ENCODE results near the gene GALK2.

GALK2 gene

DNA sequence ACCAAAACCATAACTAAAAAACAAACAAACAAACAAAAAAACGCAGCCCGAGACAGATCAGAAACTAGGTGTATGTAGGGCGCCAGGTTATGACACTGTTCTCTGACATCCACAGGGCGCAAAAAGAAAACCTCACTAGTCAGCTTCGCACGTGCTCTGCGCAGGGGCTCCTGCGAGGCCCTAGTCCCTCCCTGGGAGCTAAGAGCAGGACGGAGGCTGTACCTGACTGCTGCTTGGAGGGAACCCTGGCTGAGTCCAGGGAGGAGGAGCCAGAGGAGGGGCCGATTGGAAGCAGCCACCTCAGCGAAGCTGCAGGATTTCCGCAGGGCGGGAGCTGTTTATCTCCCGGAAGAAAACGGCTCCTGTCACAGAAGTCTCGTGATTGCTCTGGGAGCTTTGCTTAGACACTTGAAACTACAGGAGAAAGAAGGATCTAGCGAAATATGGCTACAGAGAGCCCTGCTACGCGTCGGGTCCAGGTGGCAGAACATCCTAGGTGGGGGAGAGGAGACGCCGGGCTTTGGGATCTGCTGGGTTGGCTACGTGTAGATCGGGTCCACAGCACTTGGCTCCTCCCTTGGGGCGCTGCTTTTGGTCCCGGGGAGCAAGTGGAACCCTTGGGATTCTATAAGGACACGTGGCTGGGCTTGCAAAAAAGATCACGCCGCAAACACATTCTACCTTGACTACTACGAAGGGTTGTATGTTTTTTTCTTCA lies at the start of gene GALK2:
TSS of gene GALK2 (plus strand) at position 368 of the 718 bp plus-strand sequence. CDS start at position 444, 76 bp downstream.
- DNase-seq: peak; percentile 74

DNA sequence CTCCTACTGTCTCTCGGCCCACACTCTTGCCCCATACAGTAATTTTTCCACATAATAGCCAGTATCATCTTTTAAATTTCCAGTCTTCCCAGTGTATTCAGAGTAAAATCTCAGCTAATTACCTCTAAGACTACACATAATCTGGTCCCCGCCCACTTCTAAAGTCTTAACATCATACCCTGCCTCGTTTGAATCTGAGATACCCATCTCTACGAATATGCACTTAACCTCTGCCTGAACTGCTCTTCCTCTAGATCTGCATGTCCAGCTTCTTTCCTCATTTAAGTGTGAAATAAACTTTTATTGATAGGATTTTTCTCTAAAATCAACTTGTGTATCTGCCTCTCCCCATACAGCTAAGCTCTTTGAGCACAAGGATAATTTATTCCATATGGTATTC lies 49.2 kb upstream of the GALK2 start:
- DNase-seq: no peak

DNA sequence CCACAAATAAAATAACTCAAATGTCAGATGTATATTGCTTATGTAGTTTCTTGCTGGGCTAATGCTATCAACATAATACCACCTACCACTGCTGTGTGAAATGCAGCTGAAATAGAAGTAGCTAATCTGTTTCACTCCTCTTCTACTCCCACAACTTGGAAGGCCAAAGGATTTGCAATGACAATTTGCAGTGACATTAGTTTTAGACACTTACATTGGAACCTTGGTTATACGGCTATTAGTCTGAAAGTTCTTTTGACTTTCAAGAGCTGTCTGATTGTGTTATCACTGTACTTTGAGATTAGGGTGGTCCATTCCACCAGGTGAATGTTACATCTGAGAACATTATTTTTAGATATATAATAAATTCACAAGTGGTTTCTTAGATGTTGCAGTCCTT lies 48.1 kb upstream of the GALK2 start:
- no peak for DNase-seq

DNA sequence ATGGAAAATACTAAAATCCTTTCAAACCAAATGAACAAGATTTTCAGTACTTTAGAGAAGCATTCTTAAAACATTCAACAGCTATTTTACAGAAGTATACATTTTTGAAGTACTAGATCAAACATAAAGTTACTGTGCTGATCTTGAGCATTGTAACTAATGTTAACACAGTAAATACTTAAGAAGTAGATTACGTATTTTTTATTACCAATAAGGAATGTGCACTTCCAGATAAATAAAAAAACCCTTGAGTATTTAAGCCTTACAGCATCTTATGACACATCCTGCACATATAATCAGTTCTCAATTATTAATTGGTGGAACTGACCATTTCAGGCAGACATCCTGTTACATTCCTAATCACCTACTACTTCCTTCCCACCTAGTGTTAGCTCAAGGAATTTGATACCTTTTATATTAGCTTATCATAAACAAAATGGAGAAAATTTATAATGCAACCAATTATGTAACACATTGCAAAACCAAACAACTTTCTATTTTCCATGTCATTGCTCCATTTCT lies 47.4 kb upstream of the GALK2 start:
- DNase-seq: no peak

DNA sequence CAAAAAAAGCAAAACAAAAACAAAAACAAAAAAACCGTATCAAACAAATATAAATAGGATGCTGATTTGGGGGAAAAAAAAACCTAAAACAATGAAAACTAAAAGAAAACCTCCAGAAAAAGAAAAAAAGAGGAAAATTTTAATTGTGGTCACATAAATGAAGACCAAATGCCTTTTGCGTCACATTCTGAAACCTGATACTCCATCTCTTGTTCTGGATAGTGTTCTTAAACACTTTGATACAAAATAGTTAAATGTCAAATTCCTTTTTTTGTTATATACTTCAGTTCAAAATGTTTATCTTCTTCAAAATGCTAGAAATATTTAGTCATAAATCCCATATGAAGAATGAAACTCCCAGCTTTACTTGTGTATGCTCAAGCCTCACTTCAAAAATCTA lies 45.7 kb upstream of the GALK2 start:
- no peak for DNase-seq

DNA sequence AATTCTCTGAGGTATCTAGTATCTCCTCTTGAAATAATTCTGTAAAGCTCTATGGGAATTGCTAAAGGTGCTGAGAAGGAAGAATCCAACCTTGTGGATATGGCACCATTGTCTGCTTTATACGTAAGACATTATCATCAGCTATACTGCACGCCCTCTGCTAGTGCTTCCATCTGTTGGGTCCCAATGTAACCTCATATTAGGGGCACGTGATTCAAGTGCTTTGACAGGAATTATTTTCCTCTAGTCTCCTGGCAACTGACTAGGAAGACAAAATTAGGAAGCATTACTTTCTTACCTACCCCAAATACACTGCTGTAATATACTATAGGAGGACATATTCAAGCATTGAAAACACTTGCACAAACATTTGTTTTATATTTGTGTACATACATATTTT lies 38.6 kb upstream of the GALK2 start:
- no peak for DNase-seq

DNA sequence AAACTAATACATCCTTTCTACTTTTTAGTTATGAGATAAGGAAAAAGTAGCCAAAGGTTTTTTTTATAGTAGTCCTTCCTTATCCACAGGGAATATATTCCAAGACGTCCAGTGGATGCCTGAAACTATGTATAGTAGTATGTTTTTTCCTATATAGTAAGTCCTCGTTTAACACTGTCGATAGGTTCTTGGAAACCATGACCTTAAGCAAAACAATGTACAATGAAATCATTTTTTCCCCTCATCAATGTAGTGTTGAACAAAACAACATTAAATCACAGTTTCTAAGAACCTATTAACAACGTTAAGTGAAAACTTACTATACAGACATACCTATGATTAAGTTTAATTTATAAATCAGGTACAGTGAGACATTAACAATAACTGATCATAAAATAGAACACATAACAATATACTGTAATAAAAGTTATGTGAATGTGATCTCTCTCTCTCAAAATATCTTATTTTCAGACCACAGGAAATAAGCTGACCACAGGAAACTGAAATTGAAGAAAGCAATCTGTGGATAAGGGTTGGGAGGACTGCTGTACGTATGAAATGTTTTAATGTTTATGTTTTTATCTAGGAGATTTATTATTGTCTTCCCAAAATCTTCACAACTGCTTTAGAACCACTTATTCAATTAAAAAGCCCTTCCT lies 35.2 kb upstream of the GALK2 start:
- no peak for DNase-seq

DNA sequence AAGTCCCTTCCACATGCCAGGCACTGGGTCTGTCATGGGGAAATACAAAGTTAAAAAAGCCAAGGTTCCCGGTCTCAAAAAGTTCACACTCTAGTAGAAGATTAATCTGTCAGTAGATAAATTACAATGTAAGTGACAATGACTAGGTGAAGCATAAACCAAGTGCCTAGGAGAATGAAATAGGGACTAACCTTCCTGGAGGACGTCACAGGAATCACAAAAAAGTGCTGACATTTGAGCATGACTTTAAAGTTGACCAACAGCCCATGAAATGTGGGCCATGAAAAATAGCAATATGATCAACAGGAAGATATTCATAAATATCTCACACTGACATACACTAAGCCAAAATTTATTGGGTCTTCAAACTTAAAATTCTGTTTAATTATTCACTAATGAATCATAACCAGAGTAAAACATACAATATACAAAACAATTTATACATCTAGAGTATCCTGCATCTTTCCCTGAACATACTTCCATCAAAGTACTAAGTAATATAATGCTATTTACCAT lies 34.6 kb upstream of the GALK2 start:
- DNase-seq: no peak

DNA sequence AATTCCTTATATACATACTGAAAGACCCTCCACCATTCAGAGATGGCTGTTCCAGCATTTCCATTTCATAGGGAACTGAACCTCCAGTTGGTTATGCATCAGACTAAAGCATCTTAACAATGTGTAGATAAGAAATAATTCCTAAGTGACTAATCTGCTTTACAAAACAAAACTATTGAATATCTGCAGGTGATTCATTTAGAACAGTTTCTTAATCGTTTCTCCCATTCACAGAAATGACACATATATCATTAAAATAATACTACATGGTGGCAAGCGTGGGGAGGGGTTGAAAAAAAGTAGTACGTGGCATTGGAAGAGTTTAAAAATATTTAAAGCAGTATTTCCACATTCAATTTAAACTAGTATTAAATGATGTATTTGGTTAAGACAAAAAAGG lies 34.1 kb upstream of the GALK2 start:
- DNase-seq: no peak

DNA sequence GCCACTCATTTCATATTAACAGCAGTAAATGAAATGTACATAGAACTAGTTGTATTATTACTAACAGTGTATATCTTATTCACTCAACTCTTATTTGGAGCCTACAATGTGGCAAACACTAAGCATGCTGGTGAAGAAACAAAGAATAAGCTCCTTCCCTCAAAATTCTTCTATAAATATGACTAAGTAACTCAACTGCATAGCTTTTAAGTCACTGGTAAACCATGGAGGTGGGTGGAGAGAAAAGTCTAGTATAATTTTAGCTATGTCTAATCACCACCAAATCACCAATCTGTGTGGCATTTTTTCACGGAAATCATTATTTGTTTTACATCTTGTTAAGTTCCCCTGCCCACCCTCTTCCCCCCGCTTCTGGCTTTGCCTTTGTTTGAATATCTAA lies 32.2 kb upstream of the GALK2 start:
- DNase-seq: no peak

DNA sequence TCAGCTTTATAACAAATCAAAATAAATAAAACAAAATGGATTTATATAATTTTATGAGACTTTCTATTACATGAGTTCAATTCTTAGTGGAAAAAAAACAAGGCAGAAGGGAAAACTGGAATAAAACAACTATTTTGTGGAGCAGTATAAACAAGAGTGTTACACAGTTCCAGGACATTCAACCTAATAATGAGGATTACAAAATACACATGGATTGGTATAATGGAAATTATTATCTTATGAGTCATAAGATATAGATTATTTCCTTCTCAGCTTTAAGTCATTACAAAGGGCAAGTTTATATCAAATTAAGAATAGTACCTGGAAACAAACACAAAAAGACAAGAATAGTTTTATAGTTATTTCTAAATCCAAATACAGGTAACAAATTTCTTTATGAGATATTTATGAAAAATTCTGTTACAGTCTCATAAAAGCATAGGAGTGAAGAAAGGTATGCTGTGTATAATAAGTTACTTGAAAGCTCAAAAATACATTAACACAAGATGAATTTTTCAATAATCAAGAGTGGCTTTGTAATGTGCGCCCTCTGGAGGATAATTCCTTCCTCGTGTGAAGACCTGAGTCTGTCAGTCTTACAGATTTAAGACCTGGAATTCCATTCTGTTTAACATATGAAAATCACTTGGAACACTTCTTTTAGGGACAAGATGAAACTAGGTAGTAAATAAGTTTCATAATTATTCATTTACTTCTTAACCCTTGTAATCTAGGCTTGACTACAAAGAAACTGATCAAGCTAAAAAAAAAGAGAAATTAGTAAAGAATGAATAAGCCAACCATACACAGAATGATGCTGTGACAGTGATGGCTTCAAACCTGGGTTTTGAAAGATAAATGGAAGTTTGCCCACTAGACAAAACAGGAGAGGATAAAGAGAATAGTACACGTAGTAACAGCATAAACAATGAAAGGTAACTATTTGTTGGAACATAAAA lies 24.1 kb upstream of the GALK2 start:
- no peak for DNase-seq

DNA sequence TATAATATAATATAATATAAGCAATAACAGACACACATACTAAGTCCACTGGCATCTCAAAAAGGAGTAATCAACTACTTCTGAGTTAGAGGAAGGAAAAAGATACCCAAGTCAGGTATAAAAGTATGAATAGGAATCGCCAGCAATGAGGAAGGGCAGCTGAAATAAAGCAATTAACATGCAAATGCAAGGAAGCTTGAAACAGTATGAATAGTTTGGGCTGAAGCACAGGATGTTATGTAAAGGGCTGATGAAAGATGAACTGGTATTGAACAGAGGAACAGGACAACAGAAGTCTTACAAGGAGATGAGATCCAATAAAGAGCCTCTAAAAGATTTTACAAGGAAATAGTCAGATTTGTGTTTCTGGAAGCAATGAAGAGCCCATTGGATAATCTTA lies 21.7 kb upstream of the GALK2 start:
- DNase-seq: no peak

DNA sequence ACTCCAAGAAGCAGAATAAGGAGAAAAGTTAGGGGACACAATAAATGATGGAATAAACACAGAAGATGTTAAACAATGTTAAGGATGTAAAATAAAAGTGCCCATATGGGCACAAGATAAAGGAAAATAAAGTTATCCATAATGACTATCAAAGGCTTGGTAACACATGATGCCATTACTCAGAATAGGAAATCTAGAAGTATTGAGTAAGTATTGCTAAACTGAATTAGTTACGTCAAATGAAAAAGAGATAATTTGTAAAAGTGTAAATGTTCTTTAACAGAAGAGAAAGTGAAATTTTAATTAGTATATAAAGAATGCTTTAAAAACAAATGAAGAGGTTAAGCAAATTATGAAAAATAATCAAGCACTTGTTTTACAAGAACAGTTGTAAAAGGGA lies 21.3 kb upstream of the GALK2 start:
- no peak for DNase-seq

DNA sequence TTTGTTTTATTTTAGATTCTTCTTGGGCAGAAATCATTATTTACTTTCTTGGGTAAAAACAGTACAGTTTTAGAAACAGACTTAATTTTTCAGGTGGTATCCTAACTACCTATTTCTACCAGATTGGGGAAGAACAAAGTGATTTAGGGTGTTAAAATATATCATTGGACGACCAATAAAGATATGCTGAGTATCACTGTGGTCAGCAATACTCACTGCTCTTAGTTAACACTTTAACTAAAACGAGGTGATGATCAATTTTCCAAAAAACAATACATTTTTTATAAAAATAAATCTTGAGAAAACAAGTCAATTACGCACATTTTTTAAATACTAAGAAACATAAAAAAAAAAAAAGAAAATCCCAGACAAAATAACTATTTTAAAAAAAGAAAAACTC lies 18.2 kb upstream of the GALK2 start:
- no peak for DNase-seq

DNA sequence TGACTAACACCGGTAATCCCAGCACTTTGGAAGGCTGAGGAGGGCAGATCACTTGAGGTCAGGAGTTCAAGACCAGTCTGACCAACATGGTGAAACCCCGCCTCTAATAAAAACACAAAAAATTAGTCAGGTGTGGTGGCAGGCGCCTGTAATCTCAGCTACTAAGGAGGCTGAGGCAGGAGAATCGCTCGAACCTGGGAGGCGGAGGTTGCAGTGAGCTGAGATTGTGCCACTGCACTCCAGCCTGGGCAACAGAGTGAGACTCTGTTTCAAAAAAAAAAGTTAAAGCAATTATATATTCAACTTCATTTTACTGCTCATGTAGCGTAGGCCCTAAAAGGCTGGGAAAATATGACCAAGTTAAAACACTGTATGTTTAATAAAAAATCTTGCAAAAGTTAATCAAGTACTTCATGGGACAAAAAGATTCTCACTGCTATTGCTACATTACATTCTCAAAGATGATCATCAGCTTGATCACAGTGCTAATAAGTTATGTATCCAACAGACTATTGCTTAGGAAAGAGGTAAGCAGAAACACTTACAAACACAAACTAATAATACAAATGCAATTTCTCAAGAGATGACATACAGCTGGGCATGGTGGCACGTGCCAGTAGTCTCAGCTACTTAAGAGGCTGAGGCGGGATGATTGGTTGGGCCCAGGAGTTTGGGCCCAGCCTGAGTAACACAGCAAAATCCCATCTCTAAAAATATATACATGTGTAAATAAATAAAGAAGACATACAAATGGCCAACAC lies 17.3 kb upstream of the GALK2 start:
- no peak for DNase-seq

DNA sequence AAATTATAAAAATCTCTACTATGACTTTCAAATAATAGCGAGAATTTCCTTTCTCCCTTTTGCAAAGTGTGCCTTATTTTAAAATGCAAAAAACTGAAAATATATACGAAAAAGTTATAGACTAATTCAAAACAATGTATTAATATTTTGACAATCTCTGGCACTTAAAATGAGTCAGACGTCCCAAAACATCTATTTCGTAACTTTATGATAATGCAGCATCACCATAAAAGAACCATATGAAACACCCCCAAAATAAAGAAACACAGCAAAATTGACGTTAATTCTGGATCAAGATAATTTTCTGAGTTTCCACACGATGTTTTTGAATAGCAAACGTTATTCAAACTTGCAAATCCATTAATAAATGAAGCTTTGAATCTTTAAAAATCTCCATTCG lies 15.7 kb upstream of the GALK2 start:
- DNase-seq: no peak

DNA sequence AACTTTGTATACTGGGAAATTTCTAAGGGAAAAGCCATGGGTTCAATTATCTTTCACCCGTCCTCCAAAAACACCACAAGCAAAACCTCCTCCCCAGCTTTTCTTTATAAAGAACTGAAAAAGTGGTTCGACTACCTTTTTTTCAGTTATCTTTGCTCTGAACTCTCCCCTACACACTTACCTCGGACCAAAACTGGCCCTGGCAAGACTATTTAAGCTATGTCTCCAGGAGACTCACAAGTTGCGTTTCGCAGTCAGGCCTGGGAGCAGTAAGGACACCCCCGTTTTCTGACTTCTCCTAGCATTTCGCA lies 15.3 kb upstream of the GALK2 start:
- no peak for DNase-seq

DNA sequence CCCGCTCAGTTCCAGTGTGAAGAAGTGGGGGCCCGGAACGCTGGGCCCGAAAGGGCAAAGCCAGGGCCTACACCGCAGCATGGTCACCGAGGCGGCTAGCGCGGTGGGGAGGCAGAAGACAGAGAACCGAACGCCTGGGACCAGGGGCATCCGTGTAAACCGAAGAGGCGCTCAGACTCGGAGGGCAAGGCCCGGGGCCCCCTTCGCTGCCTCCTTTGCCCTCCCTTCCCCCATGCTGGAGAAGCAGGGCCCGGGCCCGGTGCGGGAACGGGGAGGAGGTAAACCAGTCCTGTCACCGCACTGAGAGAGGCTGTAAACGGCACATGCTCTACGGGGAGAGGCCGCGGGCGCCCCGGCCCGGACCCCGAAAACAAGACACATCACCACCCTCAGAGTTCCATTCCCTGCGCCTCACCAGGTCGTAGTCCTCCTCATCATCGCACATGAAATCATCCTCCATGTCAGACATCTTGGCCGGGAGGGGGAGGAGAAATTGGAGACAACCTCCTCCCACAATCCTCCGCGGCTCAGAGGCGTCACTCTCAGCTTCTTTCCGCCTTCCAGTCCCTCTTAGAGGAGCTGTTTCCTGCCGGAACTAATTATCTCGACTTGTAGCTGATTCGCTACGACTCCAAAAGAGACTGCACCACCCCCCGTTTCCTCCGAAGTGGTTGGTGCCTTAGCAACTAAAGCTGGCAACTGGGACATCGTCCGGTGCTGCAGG lies 14.8 kb upstream of the GALK2 start, which contains the start of gene COPS2:
TSS of gene COPS2 (minus strand) at position 490 of the 724 bp plus-strand sequence. CDS start at position 469, 21 bp downstream.
- DNase-seq: peak; percentile 84

DNA sequence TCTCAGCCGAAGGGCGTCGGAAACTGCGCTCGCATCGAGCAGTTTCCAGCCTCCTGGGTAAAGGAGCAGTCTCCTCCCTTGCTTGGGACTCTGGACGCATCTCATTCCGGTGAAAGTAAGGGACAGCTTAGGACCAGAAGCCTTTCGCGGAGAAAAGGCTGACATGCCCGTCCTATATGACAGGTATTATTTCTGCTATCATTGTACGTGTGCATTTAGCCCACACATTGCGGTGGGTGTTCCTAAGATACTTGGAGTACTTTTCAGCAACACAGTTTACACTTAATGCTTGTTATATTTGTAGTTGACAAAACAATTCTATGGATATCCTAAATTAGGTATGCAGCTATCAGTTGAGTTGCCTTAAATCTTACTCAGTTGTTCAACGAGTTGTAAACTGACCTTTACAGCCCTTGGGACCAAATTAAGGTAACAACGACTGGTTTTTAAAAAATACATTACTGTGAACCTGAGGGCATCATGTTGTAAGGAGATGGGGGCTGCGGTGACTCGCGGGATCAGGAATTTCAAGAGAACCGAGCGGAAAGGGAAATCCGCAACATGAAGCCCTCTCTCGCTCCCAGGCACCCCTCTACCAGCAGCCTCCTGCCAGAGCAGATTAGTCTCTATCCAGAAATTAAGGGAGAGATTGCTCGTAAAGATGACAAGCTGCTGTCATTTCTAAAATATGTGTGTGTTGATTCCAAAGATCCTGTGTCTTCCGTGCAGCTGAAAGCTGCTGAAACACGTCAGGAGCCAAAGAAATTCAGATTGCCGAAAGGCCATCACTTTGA lies 14.0 kb upstream of the GALK2 start:
- DNase-seq: no peak

DNA sequence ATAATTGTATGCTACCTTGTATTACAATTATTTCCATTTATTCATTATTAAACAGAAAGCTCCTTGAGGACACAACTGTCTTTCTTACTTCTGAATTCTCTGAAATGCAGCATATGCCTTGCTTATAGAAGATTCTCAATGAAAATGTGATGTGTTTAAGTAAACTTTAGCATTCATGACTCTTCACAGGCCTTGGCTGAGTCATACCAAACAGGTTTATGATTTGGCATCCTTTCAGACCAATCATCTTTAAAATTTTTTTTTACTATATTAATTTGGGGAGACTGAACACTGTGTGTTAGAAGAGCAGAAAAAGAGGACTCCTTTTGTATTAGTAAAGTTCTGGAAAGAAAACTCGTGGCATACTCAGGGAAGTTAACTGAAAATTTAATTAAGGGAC lies 6.4 kb upstream of the GALK2 start:
- DNase-seq: no peak

DNA sequence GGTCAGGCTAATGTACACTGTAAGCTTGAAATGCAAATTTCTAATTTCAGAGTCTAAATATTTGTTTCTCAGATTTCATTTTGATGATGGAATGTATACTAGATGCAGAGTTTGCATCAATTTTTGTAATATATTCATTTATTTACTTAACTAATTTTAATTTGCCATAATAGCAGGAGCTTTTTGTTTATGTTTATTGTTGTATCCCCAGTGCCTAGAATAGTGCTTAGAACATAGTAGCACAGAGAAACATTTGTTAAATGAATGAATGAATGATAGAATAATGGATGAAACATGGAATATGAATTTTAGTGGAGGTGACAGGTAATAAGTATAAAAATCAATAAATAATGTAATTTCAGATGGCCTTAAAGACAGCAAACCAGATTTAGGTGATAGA lies 5.2 kb upstream of the GALK2 start:
- no peak for DNase-seq

All from DMS79 (cell line).